Measurements from ENCODE around the gene SLC15A1. TPM values are rescaled to one million over a fixed set of nuclear protein-coding genes. Genes with fewer than 3 reads are reported as not detected.

The SLC15A1 gene
- total and polyA plus RNA-seq, 4 donors = 0.10 to 0.24 (median 0.13) TPM

DNA sequence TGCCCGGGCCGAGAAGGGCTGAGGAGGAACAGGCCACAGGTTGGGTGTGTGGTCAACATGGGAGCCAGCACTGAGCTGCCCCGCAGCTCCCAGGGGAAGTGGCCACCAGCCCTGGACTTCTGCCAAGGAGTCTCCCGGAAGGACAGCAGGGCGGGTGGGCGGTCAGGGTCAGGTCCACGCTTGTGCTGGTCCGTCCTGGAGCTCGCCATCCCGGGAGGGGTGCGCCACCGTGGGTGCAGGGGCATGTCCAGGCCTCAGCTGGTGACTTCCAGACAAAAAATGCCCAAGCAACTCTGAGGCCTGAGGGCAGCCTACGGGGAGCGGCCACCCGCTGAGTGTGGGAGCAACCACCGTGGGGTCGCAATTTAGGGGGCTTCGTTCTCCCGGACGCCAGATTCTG is 21.4 kb upstream of the SLC15A1 start:
- no peak overlapping the region for H3K4me3 ChIP-seq (ENCODE audit: low read depth, low read length)
- 90% methylated on average over 20 of the region's 20 CpGs for WGBS (ENCODE audit: insufficient coverage)
- H3K9me3 ChIP-seq (ENCODE audit: control insufficient read depth, insufficient read depth, low read length) = no peaks in the 10 kb centered on the region
- H3K27ac ChIP-seq (ENCODE audit: low read depth, low read length) = no peak overlapping the region
- no peaks in the 10 kb centered on the region for H3K27me3 ChIP-seq (ENCODE audit: control insufficient read depth, insufficient read depth, low read length)
- H3K4me1 ChIP-seq (ENCODE audit: control insufficient read depth, insufficient read depth, low read length) = no peaks in the 10 kb centered on the region
- no peak for DNase-seq (ENCODE audit: low read depth in 4 of 6, low spot score in 6 of 6)
- no peaks in the 10 kb centered on the region for H3K36me3 ChIP-seq (ENCODE audit: control insufficient read depth, insufficient read depth, low read length)

DNA sequence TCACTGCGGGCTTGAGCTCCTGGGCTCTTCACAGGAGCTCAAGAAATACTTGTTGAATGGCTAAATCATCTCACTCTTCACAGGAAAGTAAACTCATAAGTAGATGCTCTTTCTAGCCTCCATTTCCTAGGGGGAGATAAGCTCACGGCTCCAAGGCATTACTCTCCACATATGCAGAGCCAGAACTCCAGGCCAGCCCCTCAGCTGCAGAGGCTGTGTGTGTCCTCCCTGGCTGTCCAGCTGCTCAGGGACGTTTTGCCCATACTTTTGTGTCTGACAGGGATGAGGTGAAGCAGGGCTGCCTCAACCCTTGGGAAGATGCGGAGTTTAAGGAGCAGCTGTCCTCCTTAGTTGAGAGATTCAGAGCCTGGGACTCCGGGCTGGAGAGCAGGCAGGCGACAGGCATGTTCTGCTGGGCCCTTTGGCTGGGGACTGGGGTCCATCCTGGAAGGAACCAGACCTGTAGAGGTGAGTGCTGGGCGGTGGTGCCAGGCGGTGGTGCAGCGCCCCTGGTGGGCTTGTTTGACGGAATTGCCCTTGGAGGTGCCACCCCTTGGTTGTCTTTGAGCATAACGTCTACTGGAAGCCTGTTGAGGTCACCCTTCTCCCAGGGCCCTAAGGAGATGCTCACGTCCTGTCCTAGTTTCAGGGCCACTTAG is 20.5 kb upstream of the SLC15A1 start:
- Histone ChIP-seq H3K27me3 (ENCODE audit: control insufficient read depth, insufficient read depth, low read length) (no peaks in the 10 kb centered on the region), H3K4me1 (ENCODE audit: control insufficient read depth, insufficient read depth, low read length) (no peaks in the 10 kb centered on the region), H3K27ac (ENCODE audit: low read depth, low read length) (no peak overlapping the region), H3K4me3 (ENCODE audit: low read depth, low read length) (no peak overlapping the region), H3K36me3 (ENCODE audit: control insufficient read depth, insufficient read depth, low read length) (no peaks in the 10 kb centered on the region), H3K9me3 (ENCODE audit: control insufficient read depth, insufficient read depth, low read length) (no peaks in the 10 kb centered on the region)
- WGBS (ENCODE audit: insufficient coverage) = 69% methylated on average over 11 of the region's 12 CpGs
- DNase-seq (ENCODE audit: low read depth in 4 of 6, low spot score in 6 of 6) = no peak

DNA sequence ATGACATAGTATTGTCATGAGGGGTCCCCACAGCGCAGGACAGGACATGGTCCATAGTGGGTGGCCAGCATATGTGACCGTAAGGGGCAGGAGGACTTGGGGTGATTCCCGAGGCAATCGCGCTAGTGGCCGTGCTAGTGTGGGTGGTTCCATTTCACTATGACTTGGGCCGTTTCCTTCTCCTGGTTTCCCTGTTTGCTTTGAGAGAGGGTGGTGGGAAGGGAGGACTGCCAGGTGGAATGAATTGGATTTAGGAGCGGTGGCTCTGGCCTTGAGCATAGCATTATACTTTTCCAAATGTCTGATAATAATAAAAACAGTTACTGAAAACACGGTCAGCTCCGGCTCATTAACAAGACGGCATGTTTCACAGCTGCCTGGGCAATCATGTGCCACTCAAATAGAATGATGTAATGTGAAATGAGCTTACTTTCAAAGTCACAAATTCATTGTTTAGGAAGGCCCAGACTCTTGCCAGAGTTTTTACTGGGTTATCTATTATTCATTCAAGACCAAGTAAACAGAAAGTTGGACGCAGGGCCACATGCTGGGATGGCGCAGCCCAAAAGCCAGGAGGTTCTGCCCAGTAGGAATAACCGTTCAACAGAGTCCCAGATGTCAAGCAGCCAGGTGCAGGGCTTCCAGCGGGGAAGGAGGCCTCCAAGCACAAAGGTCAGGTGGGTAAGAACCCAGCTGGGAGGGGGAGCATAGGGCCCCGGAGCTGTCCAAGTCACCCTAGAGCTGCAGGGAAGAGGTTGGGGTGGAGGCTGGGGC is 19.6 kb upstream of the SLC15A1 start:
- Histone ChIP-seq H3K9me3 (ENCODE audit: control insufficient read depth, insufficient read depth, low read length) (no peaks in the 10 kb centered on the region), H3K36me3 (ENCODE audit: control insufficient read depth, insufficient read depth, low read length) (no peaks in the 10 kb centered on the region), H3K4me1 (ENCODE audit: control insufficient read depth, insufficient read depth, low read length) (no peaks in the 10 kb centered on the region), H3K27ac (ENCODE audit: low read depth, low read length) (no peak overlapping the region), H3K27me3 (ENCODE audit: control insufficient read depth, insufficient read depth, low read length) (no peaks in the 10 kb centered on the region), H3K4me3 (ENCODE audit: low read depth, low read length) (no peak overlapping the region)
- whole genome bisulfite sequencing (ENCODE audit: insufficient coverage) = 89% methylated on average over 11 of the region's 16 CpGs
- DNase-seq (ENCODE audit: low read depth in 4 of 6, low spot score in 6 of 6) = no peak

DNA sequence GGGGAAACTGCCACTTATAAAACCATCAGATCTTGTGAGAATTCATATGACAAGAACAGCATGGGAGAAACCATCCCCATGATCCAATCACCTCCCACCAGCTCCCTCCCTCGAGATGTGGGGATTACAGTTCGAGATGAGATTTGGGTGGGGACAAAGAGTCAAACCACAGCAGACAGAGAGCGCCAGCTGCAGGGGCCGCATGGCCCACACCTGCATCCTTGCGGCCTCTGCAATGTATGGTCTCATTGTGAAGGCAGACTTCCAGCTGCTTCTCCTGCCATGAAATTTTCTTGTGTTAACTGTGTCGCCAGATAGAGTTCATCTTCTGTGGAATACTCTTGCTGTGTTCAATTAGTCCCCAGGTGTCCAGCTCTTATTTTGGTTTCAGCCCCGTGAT is 17.3 kb upstream of the SLC15A1 start:
- 70% methylated on average over 7 of the region's 7 CpGs for WGBS (ENCODE audit: insufficient coverage)

DNA sequence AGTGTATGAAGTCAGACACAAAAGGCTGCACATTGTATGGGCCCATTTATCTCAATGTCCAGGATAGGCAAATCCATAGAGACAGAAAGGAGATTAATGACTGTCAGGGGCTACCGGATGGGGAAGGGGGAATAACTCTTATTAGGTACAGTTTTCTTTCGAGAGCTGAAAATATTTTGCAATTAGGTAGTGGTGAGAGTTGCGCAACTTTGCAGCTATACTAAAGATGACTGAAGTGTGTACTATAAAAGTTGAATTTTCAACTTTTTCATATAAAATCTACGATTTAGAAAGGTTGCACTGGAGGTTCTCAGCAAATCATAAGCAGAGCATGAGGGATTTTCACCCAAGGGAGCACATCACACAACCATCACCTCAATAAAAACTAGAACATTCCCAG is 16.1 kb upstream of the SLC15A1 start:
- no peak for DNase-seq (ENCODE audit: low read depth in 4 of 6, low spot score in 6 of 6)
- Histone ChIP-seq H3K4me3 (ENCODE audit: low read depth, low read length) (no peak overlapping the region), H3K4me1 (ENCODE audit: control insufficient read depth, insufficient read depth, low read length) (no peaks in the 10 kb centered on the region), H3K36me3 (ENCODE audit: control insufficient read depth, insufficient read depth, low read length) (no peaks in the 10 kb centered on the region), H3K9me3 (ENCODE audit: control insufficient read depth, insufficient read depth, low read length) (no peaks in the 10 kb centered on the region), H3K27me3 (ENCODE audit: control insufficient read depth, insufficient read depth, low read length) (no peaks in the 10 kb centered on the region), H3K27ac (ENCODE audit: low read depth, low read length) (no peak overlapping the region)
- 100% methylated on average over 1 of the region's 4 CpGs for WGBS (ENCODE audit: insufficient coverage)

More for the DNA sequence above, 17.3 kb upstream of the SLC15A1 start:
- no peaks in the 10 kb centered on the region for H3K27me3 ChIP-seq (ENCODE audit: control insufficient read depth, insufficient read depth, low read length)
- no peaks in the 10 kb centered on the region for H3K4me1 ChIP-seq (ENCODE audit: control insufficient read depth, insufficient read depth, low read length)
- no peaks in the 10 kb centered on the region for H3K9me3 ChIP-seq (ENCODE audit: control insufficient read depth, insufficient read depth, low read length)
- no peak for DNase-seq (ENCODE audit: low read depth in 4 of 6, low spot score in 6 of 6)
- H3K4me3 ChIP-seq (ENCODE audit: low read depth, low read length) = no peak overlapping the region
- H3K36me3 ChIP-seq (ENCODE audit: control insufficient read depth, insufficient read depth, low read length) = no peaks in the 10 kb centered on the region
- H3K27ac ChIP-seq (ENCODE audit: low read depth, low read length) = no peak overlapping the region

DNA sequence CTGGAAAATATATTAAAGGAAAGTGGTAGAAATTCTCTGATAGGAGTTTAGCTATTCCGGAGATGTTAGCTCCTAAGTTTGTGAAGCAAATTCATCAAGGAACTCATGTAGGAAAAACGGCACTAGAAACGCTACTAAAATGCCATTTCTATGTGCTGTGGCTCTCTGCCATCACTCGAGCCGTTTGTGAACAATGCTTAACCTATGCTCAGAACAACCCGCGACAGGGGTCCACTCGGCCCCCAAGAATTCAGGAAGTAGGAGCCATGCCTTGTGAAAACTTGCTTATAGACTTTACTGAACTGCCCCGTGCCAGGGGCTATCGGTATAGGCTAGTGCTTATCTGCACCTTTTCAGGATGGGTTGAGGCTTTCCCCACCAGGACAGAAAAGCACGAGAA is 14.2 kb upstream of the SLC15A1 start:
- no peaks in the 10 kb centered on the region for H3K27me3 ChIP-seq (ENCODE audit: control insufficient read depth, insufficient read depth, low read length)
- no peak overlapping the region for H3K4me3 ChIP-seq (ENCODE audit: low read depth, low read length)
- H3K4me1 ChIP-seq (ENCODE audit: control insufficient read depth, insufficient read depth, low read length) = no peaks in the 10 kb centered on the region
- H3K36me3 ChIP-seq (ENCODE audit: control insufficient read depth, insufficient read depth, low read length) = no peaks in the 10 kb centered on the region
- WGBS (ENCODE audit: insufficient coverage) = 62% methylated on average over 10 of the region's 11 CpGs
- DNase-seq (ENCODE audit: low read depth in 4 of 6, low spot score in 6 of 6) = no peak
- H3K27ac ChIP-seq (ENCODE audit: low read depth, low read length) = no peak overlapping the region
- no peaks in the 10 kb centered on the region for H3K9me3 ChIP-seq (ENCODE audit: control insufficient read depth, insufficient read depth, low read length)

DNA sequence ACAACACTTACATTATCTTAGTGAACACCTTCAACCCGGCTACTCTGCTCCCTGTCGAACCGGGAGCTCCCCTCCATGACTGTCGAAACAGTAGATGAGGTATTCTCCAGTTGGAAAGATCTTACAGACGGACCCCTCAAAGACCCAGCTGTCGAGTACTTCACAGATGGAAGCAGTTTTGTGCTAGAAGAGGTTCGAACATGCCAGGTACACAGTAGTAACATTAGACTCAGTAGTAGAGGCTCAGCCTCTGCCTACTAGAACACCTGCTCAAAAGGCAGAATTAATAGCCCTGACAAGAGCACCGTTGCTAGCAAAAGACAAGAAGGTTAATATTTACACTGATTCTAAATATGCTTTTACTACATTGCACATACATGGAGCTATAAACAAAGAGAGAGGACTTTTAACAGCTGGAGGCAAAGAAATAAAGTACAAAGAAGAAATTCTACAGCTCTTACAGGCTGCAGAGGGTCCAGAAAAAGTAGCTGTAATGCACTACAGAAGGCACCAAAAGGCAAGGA is 13.6 kb upstream of the SLC15A1 start:
- Histone ChIP-seq H3K4me1 (ENCODE audit: control insufficient read depth, insufficient read depth, low read length) (no peaks in the 10 kb centered on the region), H3K9me3 (ENCODE audit: control insufficient read depth, insufficient read depth, low read length) (no peaks in the 10 kb centered on the region), H3K4me3 (ENCODE audit: low read depth, low read length) (no peak overlapping the region), H3K27ac (ENCODE audit: low read depth, low read length) (no peak overlapping the region), H3K27me3 (ENCODE audit: control insufficient read depth, insufficient read depth, low read length) (no peaks in the 10 kb centered on the region), H3K36me3 (ENCODE audit: control insufficient read depth, insufficient read depth, low read length) (no peaks in the 10 kb centered on the region)
- peak in 1 of 6 donors; percentile 4 for DNase-seq (ENCODE audit: low read depth in 4 of 6, low spot score in 6 of 6)
- 89% methylated on average over 7 of the region's 8 CpGs for WGBS (ENCODE audit: insufficient coverage)

DNA sequence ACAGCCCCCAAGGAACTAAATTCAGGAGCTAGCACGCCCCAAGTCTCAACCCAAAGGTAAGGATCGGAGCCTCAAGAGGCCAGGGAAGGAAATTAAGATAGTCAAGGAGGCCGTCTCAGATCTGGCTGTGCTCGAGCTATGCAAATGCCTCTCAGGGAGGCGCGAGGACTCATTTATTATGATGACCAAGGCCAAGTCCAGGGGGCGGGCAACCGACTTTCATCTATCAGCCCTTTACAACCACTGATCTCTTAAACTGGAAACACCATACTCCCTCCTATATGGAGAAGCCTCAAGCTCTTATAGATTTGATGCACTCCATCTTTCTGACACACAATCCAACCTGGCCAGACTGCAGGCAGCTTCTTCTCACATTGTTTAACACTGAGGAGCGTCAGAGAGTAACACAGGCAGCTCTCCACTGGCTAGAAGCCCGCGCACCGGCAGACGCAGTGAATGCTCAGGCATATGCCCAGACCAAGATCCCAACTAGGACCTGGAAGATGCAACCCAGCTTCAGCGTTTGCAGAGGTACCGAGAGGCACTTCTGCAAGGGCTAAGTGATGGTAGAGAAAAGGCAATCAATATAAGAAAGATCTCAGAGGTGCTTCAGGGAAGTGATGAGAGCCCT is 9.6 kb upstream of the SLC15A1 start:
- Histone ChIP-seq H3K9me3 (ENCODE audit: control insufficient read depth, insufficient read depth, low read length) (no peaks in the 10 kb centered on the region), H3K4me1 (ENCODE audit: control insufficient read depth, insufficient read depth, low read length) (no peaks in the 10 kb centered on the region), H3K27ac (ENCODE audit: low read depth, low read length) (no peak overlapping the region), H3K36me3 (ENCODE audit: control insufficient read depth, insufficient read depth, low read length) (no peaks in the 10 kb centered on the region), H3K27me3 (ENCODE audit: control insufficient read depth, insufficient read depth, low read length) (no peaks in the 10 kb centered on the region), H3K4me3 (ENCODE audit: low read depth, low read length) (no peak overlapping the region)
- no peak for DNase-seq (ENCODE audit: low read depth in 4 of 6, low spot score in 6 of 6)
- WGBS (ENCODE audit: insufficient coverage) = 78% methylated on average over 15 of the region's 15 CpGs

DNA sequence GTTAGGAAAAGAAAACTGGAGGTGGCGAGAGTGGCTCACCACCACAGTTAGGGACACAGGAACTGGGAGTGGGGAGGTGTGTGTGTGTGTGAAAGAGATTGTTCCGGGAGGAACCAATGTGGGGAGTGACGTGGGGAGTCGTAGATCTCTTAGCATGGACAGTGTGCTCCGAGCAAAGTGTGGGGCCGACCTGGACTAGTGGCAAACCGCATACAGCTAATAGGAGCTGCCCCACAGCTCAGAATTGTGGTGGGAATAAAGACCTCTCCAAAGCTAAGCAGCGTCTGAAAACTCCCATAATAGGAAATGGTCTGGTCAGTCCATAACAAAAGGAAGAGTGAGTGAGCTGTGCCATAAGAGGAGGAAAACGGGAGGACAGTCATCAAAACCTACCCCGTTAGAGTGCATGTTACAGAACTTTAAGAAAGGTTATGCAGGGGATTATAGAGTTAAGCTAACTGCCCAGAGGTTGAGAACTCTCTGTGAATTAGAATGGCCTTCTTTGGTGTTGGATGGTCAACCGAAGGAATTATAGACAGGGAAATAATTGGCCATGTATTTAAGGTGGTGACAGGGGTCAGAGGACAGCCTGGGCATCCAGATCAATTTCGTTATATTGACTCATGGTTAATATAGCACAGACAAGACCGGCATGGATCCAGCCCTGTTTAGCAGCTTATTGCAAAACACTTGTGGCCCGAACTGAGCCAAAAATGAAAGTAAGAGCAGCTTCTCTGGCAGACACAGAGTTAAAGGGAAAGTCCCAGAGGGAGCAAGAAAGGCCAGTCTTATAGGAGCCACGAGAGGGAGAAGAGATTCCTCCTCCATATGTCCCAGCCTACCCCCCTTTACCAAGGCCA is 8.9 kb upstream of the SLC15A1 start:
- no peaks in the 10 kb centered on the region for H3K9me3 ChIP-seq (ENCODE audit: control insufficient read depth, insufficient read depth, low read length)
- 83% methylated on average over 10 of the region's 15 CpGs for WGBS (ENCODE audit: insufficient coverage)
- no peak for DNase-seq (ENCODE audit: low read depth in 4 of 6, low spot score in 6 of 6)
- no peak overlapping the region for H3K4me3 ChIP-seq (ENCODE audit: low read depth, low read length)
- no peak overlapping the region for H3K27ac ChIP-seq (ENCODE audit: low read depth, low read length)
- H3K36me3 ChIP-seq (ENCODE audit: control insufficient read depth, insufficient read depth, low read length) = no peaks in the 10 kb centered on the region
- no peaks in the 10 kb centered on the region for H3K27me3 ChIP-seq (ENCODE audit: control insufficient read depth, insufficient read depth, low read length)
- no peaks in the 10 kb centered on the region for H3K4me1 ChIP-seq (ENCODE audit: control insufficient read depth, insufficient read depth, low read length)

Data from spinal cord (tissue), 10 donors.